ENCODE measurements around the gene HSF2BP. TPM values are rescaled to one million over a fixed set of nuclear protein-coding genes. Genes with fewer than 3 reads are reported as not detected.
"Not testable (repeated sequence)": the region's sequence is repeated elsewhere in the genome, so short reads cannot be mapped to it uniquely, and the experiment has no call there.

HSF2BP gene
- total RNA-seq, 1 experiment from 2014 or later: 10.9 TPM

- Histone ChIP-seq H3K4me3 (ENCODE audit: low read depth, low read length) (no peak overlapping the region), H3K27me3 (replicated peaks; ENCODE audit: control insufficient read depth, insufficient read depth, low read length) (no peaks in the 10 kb centered on the region), H3K4me1 (no peaks in the 10 kb centered on the region), H3K9me3 (no peaks in the 10 kb centered on the region), H3K36me3 (ENCODE audit: control insufficient read depth, insufficient read depth, low read length) (peaks cover 1% of the 10 kb centered on the region)
- peaks cover 12% of the 10 kb centered on the region for H3K4me1 Mint-ChIP-seq (ENCODE audit: low read depth, unreplicated experiment)
- ChIA-PET POLR2A (no interaction called here), CTCF (no interaction called here)
- peaks cover 95% of the 10 kb centered on the region for H3K36me3 Mint-ChIP-seq (ENCODE audit: insufficient read depth, unreplicated experiment)
- no peaks in the 10 kb centered on the region for H3K9me3 Mint-ChIP-seq (ENCODE audit: unreplicated experiment)
- H3K27ac Mint-ChIP-seq (ENCODE audit: unreplicated experiment): no peak overlapping the region
- no peak for TF ChIP-seq CTCF (IDR thresholded peaks at IDR 0.05; ENCODE audit: insufficient read depth in 1 of 2, low read depth in 1 of 2, low read length in 1 of 2, severe bottlenecking in 1 of 2, unreplicated experiment in 1 of 2)
- no TSS peak for BruUV-seq (replicated peaks)
- H3K27me3 Mint-ChIP-seq (ENCODE audit: insufficient read depth, unreplicated experiment): no peaks in the 10 kb centered on the region
- no peak for DNase-seq
- intact Hi-C loops (cut with micrococcal nuclease; ENCODE audit: unreplicated experiment): no loop called here
- H3K4me3 Mint-ChIP-seq (ENCODE audit: unreplicated experiment): no peak overlapping the region
These were observed 22.4 kb upstream of the HSF2BP start for GRCh38 chr21:43681650-43682049.

DNA sequence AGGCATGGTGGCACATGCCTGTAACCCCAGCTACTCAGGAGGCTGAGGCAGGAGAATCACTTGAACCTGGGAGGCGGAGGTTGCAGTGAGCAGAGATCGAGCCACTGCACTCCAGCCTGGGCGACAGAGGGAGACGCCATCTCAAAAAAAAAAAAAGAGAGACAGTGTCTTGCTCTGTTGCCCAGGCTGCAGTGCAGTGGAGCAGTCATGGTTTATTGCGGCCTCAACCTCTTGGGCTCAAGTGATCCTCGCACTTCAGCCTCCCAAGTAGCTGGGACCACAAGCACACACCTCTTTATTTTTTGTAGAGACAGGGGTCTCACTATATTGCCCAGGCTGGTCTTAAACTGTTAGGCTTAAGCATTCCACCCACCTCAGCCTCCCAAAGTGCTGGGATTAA, 21.1 kb upstream of the HSF2BP start:
- DNase-seq; H3K36me3 ChIP-seq (ENCODE audit: control insufficient read depth, insufficient read depth, low read length); CTCF ChIA-PET; H3K4me3 ChIP-seq (ENCODE audit: low read depth, low read length); H3K9me3 ChIP-seq; H3K27me3 Mint-ChIP-seq (ENCODE audit: insufficient read depth, unreplicated experiment); H3K9me3 Mint-ChIP-seq (ENCODE audit: unreplicated experiment); intact Hi-C loops (cut with micrococcal nuclease; ENCODE audit: unreplicated experiment); H3K27me3 ChIP-seq (replicated peaks; ENCODE audit: control insufficient read depth, insufficient read depth, low read length); H3K4me1 ChIP-seq; H3K27ac Mint-ChIP-seq (ENCODE audit: unreplicated experiment); H3K4me3 Mint-ChIP-seq (ENCODE audit: unreplicated experiment); BruUV-seq (replicated peaks): not testable (repeated sequence)
- peaks cover 12% of the 10 kb centered on the region for H3K4me1 Mint-ChIP-seq (ENCODE audit: low read depth, unreplicated experiment)
- peaks cover 94% of the 10 kb centered on the region for H3K36me3 Mint-ChIP-seq (ENCODE audit: insufficient read depth, unreplicated experiment)
- POLR2A ChIA-PET: interaction anchor here (0.6 kb wide), 1 partner anchor 15 kb away, joined by 3 read pairs; no protein-coding TSS in a partner anchor

DNA sequence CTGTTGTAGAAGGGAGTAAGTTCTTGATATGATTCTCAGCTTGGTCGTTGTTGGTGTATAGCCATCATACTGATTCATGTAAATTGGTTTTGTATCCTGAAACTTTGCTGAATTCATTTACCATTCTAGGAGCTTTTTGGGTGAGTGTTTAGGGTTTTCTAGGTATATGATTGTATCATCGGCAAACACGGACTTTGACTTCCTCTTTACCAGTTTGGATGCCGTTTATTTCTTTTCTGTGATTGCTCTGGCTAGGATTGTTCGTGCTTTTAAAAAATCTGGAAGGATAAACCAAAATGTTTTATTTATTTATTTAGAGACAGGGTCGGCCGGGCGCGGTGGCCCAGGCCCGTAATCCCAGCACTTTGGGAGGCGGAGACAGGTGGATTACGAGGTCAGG, 20.7 kb upstream of the HSF2BP start:
- Mint-ChIP-seq H3K36me3 (ENCODE audit: insufficient read depth, unreplicated experiment) (peaks cover 94% of the 10 kb centered on the region), H3K9me3 (ENCODE audit: unreplicated experiment) (no peaks in the 10 kb centered on the region), H3K4me3 (ENCODE audit: unreplicated experiment) (no peak overlapping the region), H3K27me3 (ENCODE audit: insufficient read depth, unreplicated experiment) (no peaks in the 10 kb centered on the region), H3K27ac (ENCODE audit: unreplicated experiment) (peak overlapping the region; percentile 8), H3K4me1 (ENCODE audit: low read depth, unreplicated experiment) (peaks cover 12% of the 10 kb centered on the region)
- no TSS peak for BruUV-seq (replicated peaks)
- H3K4me3 ChIP-seq (ENCODE audit: low read depth, low read length): no peak overlapping the region
- intact Hi-C loops (cut with micrococcal nuclease; ENCODE audit: unreplicated experiment): no loop called here
- ChIA-PET CTCF (no interaction called here), POLR2A (interaction anchor here (0.5 kb wide), 1 partner anchor 103 kb away, joined by 3 read pairs; no protein-coding TSS in a partner anchor)
- DNase-seq: no peak
- peaks cover 2% of the 10 kb centered on the region; the same call in 1 of the 2 replicates for H3K36me3 ChIP-seq (ENCODE audit: control insufficient read depth, insufficient read depth, low read length)
- no peaks in the 10 kb centered on the region for H3K27me3 ChIP-seq (replicated peaks; ENCODE audit: control insufficient read depth, insufficient read depth, low read length)
- H3K9me3 ChIP-seq: no peaks in the 10 kb centered on the region
- H3K4me1 ChIP-seq: no peaks in the 10 kb centered on the region
- TF ChIP-seq CTCF (IDR thresholded peaks at IDR 0.05; ENCODE audit: insufficient read depth in 1 of 2, low read depth in 1 of 2, low read length in 1 of 2, severe bottlenecking in 1 of 2, unreplicated experiment in 1 of 2): no peak

DNA sequence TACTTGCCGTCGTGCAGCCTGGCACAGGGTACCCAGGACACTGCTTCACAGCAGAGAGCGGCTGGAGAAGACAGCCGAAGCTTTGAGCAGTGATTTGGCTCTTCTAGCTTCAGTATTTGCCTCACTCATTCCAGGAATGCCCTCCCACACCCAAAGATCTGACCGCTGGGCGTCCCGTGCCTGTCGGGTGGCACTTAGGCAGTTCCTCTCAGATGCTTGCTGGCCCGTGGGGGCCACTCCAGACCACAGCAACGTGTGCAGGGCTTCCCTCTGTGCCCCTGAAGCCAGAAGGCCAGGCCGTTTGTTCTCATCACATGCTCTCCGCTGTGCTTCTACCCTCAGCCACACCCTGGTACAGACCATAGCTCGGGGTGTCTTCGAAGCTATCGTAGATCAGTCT, 17.1 kb upstream of the HSF2BP start:
- no peak for TF ChIP-seq CTCF (IDR thresholded peaks at IDR 0.05; ENCODE audit: insufficient read depth in 1 of 2, low read depth in 1 of 2, low read length in 1 of 2, severe bottlenecking in 1 of 2, unreplicated experiment in 1 of 2)
- no peak for DNase-seq
- Histone ChIP-seq H3K27me3 (replicated peaks; ENCODE audit: control insufficient read depth, insufficient read depth, low read length) (no peaks in the 10 kb centered on the region), H3K4me3 (ENCODE audit: low read depth, low read length) (no peak overlapping the region), H3K9me3 (no peaks in the 10 kb centered on the region), H3K4me1 (no peaks in the 10 kb centered on the region), H3K36me3 (ENCODE audit: control insufficient read depth, insufficient read depth, low read length) (0 out of 2 replicates have a peak, but pooled peaks cover 2% of the 10 kb centered on the region)
- CTCF ChIA-PET: interaction anchor here (0.6 kb wide), 1 partner anchor 190 kb away, joined by 5 read pairs; no protein-coding TSS in a partner anchor
- intact Hi-C loops (cut with micrococcal nuclease; ENCODE audit: unreplicated experiment): no loop called here
- H3K36me3 Mint-ChIP-seq (ENCODE audit: insufficient read depth, unreplicated experiment): peaks cover 94% of the 10 kb centered on the region
- no peak overlapping the region for H3K27ac Mint-ChIP-seq (ENCODE audit: unreplicated experiment)
- H3K27me3 Mint-ChIP-seq (ENCODE audit: insufficient read depth, unreplicated experiment): no peaks in the 10 kb centered on the region
- BruUV-seq (replicated peaks): no TSS peak
- POLR2A ChIA-PET: no interaction called here
- peaks cover 12% of the 10 kb centered on the region for H3K4me1 Mint-ChIP-seq (ENCODE audit: low read depth, unreplicated experiment)
- H3K9me3 Mint-ChIP-seq (ENCODE audit: unreplicated experiment): no peaks in the 10 kb centered on the region
- H3K4me3 Mint-ChIP-seq (ENCODE audit: unreplicated experiment): no peak overlapping the region

Data from Caco-2 (cell line).